HCT116 (cell line): Measurements from ENCODE around the gene NOSIP. TPM values are rescaled to one million over a fixed set of nuclear protein-coding genes. Genes with fewer than 3 reads are reported as not detected.

ENCODE experiments used
- ATAC-seq: fragments of 200-7000 bp; cut with Tn5 transposase; 2 replicates; pipeline ENCODE4 v1.9.1; 2020; ENCODE audit warnings: mild to moderate bottlenecking, moderate library complexity
- BruUV-seq: library from RNA; stranded (reverse); fragments of 400-500 nt; replicated peaks from 2 replicates; lab custom pipeline; 2021; lab: Mats Ljungman, UMichigan
- CTCF ChIA-PET: fragments of 300-600 bp; sonication (Branson Sonifier 250); formaldehyde crosslinking; loops from one replicate; lab custom pipeline; 2021; ENCODE audit warnings: antibody characterized with exemption; lab: Charles Lee
- POLR2A ChIA-PET: fragments of 300-600, 350-600 bp; sonication (Branson Sonifier 250); formaldehyde crosslinking; loops from one replicate; lab custom pipeline; 2021; ENCODE audit warnings: antibody characterized with exemption; lab: Charles Lee
- RAD21 ChIA-PET, 2 experiments: fragments of 300-600 bp; sonication (Branson Sonifier 250); formaldehyde crosslinking; loops; one replicate each; lab custom pipeline; 2023; ENCODE audit warnings: low total read pairs in 2 of 2; ENCODE audit not compliant: uncharacterized antibody in 2 of 2, unreplicated experiment in 2 of 2, low non-redundant PET in 1 of 2; lab: Charles Lee
- DNase-seq: peaks from one replicate; pipeline ENCODE4 v3.0.0-alpha.2; 2010; ENCODE audit warnings: low read depth, low spot score
- H2AFZ ChIP-seq: fragments of 200-600 bp; shearing (Covaris generic), sonication (generic); 2 replicates; pipeline ENCODE4 v1.6.1; 2017; ENCODE audit warnings: low read depth, mixed run types, mixed read lengths, antibody characterized with exemption, low read length; ENCODE audit not compliant: poor library complexity, severe bottlenecking
- H3K27ac ChIP-seq: 2 replicates; pipeline ENCODE4 v1.5.1; 2012; ENCODE audit warnings: low read depth, low read length
- H3K27me3 ChIP-seq: fragments of 200-600 bp; sonication (generic); 2 replicates; pipeline ENCODE4 v1.6.1; 2016; ENCODE audit warnings: mixed run types, low read length, mixed read lengths; ENCODE audit not compliant: insufficient read depth
- H3K36me3 ChIP-seq, 2 experiments: fragments of 200-500 bp in 1 of 2; fragments of 200-600 bp in 1 of 2; sonication (Bioruptor generic) in 1 of 2; sonication (generic) in 1 of 2; 2 replicates each; pipeline versions ENCODE4 v1.5.1 to v1.6.1; 2014 to 2016; ENCODE audit warnings: low read length in 2 of 2, inconsistent platforms in 1 of 2, mixed read lengths in 1 of 2, mixed run types in 1 of 2; ENCODE audit not compliant: insufficient read depth in 2 of 2, control insufficient read depth in 1 of 2
- H3K4me1 ChIP-seq, 2 experiments: fragments of 200-600 bp in 1 of 2; sonication (generic) in 1 of 2; 2 replicates each; pipeline versions ENCODE4 v1.5.1 to v1.6.1; 2012 to 2017; ENCODE audit warnings: low read length in 2 of 2, inconsistent platforms in 1 of 2, mild to moderate bottlenecking in 1 of 2, mixed read lengths in 1 of 2, mixed run types in 1 of 2, moderate library complexity in 1 of 2; ENCODE audit not compliant: insufficient read depth in 2 of 2, control insufficient read depth in 1 of 2
- H3K4me2 ChIP-seq: fragments of 200-600 bp; sonication (generic); 2 replicates; pipeline ENCODE4 v1.6.1; 2017; ENCODE audit warnings: mixed run types, low read length, mixed read lengths
- H3K4me3 ChIP-seq, 2 experiments: fragments of 200-600 bp in 1 of 2; sonication (generic) in 1 of 2; replicated peaks in 1 of 2; 2 replicates each; pipeline ENCODE4 v1.5.1; 2011 to 2016; ENCODE audit warnings: low read length in 2 of 2, control low read depth in 1 of 2, low read depth in 1 of 2, mild to moderate bottlenecking in 1 of 2, mixed read lengths in 1 of 2, mixed run types in 1 of 2
- H3K79me2 ChIP-seq: fragments of 200-600 bp; sonication (generic); 2 replicates; pipeline ENCODE4 v1.6.1; 2017; ENCODE audit warnings: mild to moderate bottlenecking, mixed run types, low read length, moderate library complexity, mixed read lengths; ENCODE audit not compliant: insufficient read depth
- H3K9ac ChIP-seq: fragments of 200-600 bp; sonication (generic); 2 replicates; pipeline ENCODE4 v1.6.1; 2016; ENCODE audit warnings: low read length, mixed read lengths
- H3K9me2 ChIP-seq: fragments of 200-600 bp; sonication (generic), shearing (Covaris generic); 2 replicates; pipeline ENCODE4 v1.6.1; 2017; ENCODE audit warnings: mixed run types, mild to moderate bottlenecking, moderate library complexity; ENCODE audit not compliant: insufficient read depth
- H3K9me3 ChIP-seq, 2 experiments: fragments of 200-500 bp in 1 of 2; fragments of 200-600 bp in 1 of 2; sonication (Bioruptor generic) in 1 of 2; sonication (generic) in 1 of 2; 2 replicates each; pipeline ENCODE4 v1.6.1; 2014 to 2017; ENCODE audit warnings: low read length in 2 of 2, mixed read lengths in 2 of 2, inconsistent platforms in 1 of 2, low read depth in 1 of 2, mild to moderate bottlenecking in 1 of 2, mixed run types in 1 of 2, moderate library complexity in 1 of 2; ENCODE audit not compliant: control insufficient read depth in 1 of 2, insufficient read depth in 1 of 2
- H4K20me1 ChIP-seq: fragments of 200-600 bp; sonication (generic), shearing (Covaris generic); 2 replicates; pipeline ENCODE4 v1.6.1; 2017; ENCODE audit warnings: mixed run types, mild to moderate bottlenecking, moderate library complexity; ENCODE audit not compliant: insufficient read depth
- ATF3 ChIP-seq: IDR thresholded peaks from 2 replicates; pipeline ENCODE4 v1.6.1; 2012
- CBX3 ChIP-seq: IDR thresholded peaks from 2 replicates; pipeline ENCODE4 v1.6.1; 2012; ENCODE audit warnings: low read depth
- CEBPB ChIP-seq: IDR thresholded peaks from 2 replicates; pipeline ENCODE4 v1.6.1; 2012; ENCODE audit warnings: low read depth
- CTCF ChIP-seq, 3 experiments: fragments of 200-600 bp in 1 of 3; sonication (generic) in 1 of 3; IDR thresholded peaks in 2 of 3; conservative IDR thresholded peaks in 1 of 3; 2 replicates each; pipeline ENCODE4 v1.5.1; 2012 to 2017; ENCODE audit warnings: low read depth in 2 of 3, low read length in 2 of 3, antibody characterized with exemption in 1 of 3, borderline replicate concordance in 1 of 3, control low read depth in 1 of 3, mild to moderate bottlenecking in 1 of 3, mixed read lengths in 1 of 3, mixed run types in 1 of 3, moderate library complexity in 1 of 3; ENCODE audit not compliant: insufficient read depth in 1 of 3
- EGR1 ChIP-seq: IDR thresholded peaks from 2 replicates; pipeline ENCODE4 v1.6.1; 2012; ENCODE audit warnings: low read depth
- ELF1 ChIP-seq: IDR thresholded peaks from 2 replicates; pipeline ENCODE4 v1.6.1; 2012; ENCODE audit warnings: low read depth, borderline replicate concordance
- EZH2 ChIP-seq: fragments of 200-600 bp; sonication (generic); IDR thresholded peaks from 2 replicates; pipeline ENCODE4 v1.6.1; 2017; ENCODE audit warnings: antibody characterized with exemption, mixed run types
- EZH2phosphoT487 ChIP-seq: fragments of 200-600 bp; IDR thresholded peaks from 2 replicates; pipeline ENCODE4 v1.6.1; 2018; ENCODE audit warnings: antibody characterized with exemption, borderline replicate concordance
- FOSL1 ChIP-seq: IDR thresholded peaks from 2 replicates; pipeline ENCODE4 v1.6.1; 2012; ENCODE audit warnings: low read depth
- JUND ChIP-seq: IDR thresholded peaks from 2 replicates; pipeline ENCODE4 v1.6.1; 2012
- RAD21 ChIP-seq: IDR thresholded peaks from 2 replicates; pipeline ENCODE4 v1.6.1; 2012; ENCODE audit warnings: low read depth, mild to moderate bottlenecking
- REST ChIP-seq: IDR thresholded peaks from 2 replicates; pipeline ENCODE4 v1.6.1; 2012; ENCODE audit warnings: low read depth
- SIN3A ChIP-seq: IDR thresholded peaks from 2 replicates; pipeline ENCODE4 v1.6.1; 2012; ENCODE audit warnings: low read depth
- SP1 ChIP-seq: IDR thresholded peaks from 2 replicates; pipeline ENCODE4 v1.6.1; 2012; ENCODE audit warnings: low read depth
- SRF ChIP-seq: IDR thresholded peaks from 2 replicates; pipeline ENCODE4 v1.6.1; 2012; ENCODE audit warnings: low read depth
- TCF7L2 ChIP-seq: IDR thresholded peaks from 2 replicates; pipeline ENCODE4 v1.7.0; 2011; ENCODE audit warnings: borderline replicate concordance, inconsistent platforms; ENCODE audit not compliant: insufficient read depth, insufficient read length; ENCODE audit errors: extremely low read depth
- YY1 ChIP-seq: IDR thresholded peaks from 2 replicates; pipeline ENCODE4 v1.6.1; 2011; ENCODE audit warnings: low read length, low read depth, moderate library complexity, mild to moderate bottlenecking; ENCODE audit not compliant: insufficient replicate concordance; ENCODE audit errors: extremely low read depth
- ZFX ChIP-seq: fragments of 450-650 bp; IDR thresholded peaks from 2 replicates; pipeline ENCODE4 v1.6.1; 2017
- intact Hi-C: fragments of 100-400 bp; cut with micrococcal nuclease; formaldehyde crosslinking; loops from 2 replicates; pipeline ENCODE4 v1.10.0; 2022
- total RNA-seq: library from RNA; stranded (reverse); gene quantifications from one replicate; pipeline ENCODE4 v1.2.1, GENCODE V29; 2021; ENCODE audit not compliant: unreplicated experiment

NOSIP gene
- total RNA-seq, 1 experiment from 2014 or later: 133 TPM

GRCh38 chr19:49588365-49589122 lies 8.2 kb upstream of the NOSIP start:
- BruUV-seq: no TSS peak
- peaks cover 13% of the 10 kb centered on the region for H3K79me2 ChIP-seq
- peaks cover 4 to 25% of the 10 kb centered on the region in 2 experiments; a peak in 3 of 4 replicates for H3K4me1 ChIP-seq
- no peak overlapping the region for H2AFZ ChIP-seq
- intact Hi-C loops: no loop called here
- H3K9ac ChIP-seq: no peak overlapping the region
- no peaks in the 10 kb centered on the region for H3K9me3 ChIP-seq
- H3K9me2 ChIP-seq: no peaks in the 10 kb centered on the region
- TF ChIP-seq SRF (no peak), REST (no peak), CEBPB (no peak), ELF1 (no peak), SIN3A (no peak), CBX3 (no peak), FOSL1 (no peak), ATF3 (no peak), RAD21 (no peak), SP1 (no peak), EGR1 (no peak), JUND (no peak), TCF7L2 (no peak), EZH2phosphoT487 (no peak), EZH2 (no peak), ZFX (no peak), CTCF (IDR thresholded peaks at IDR 0.05 in 2 of 3, conservative IDR thresholded peaks at IDR 0.05 in 1 of 3; ENCODE audit: borderline replicate concordance in 1 of 3, insufficient read depth in 1 of 3, low read depth in 2 of 3, low read length in 2 of 3) (no peak), YY1 (no peak)
- no peak overlapping the region for H3K4me3 ChIP-seq
- H3K27ac ChIP-seq: no peak overlapping the region
- POLR2A ChIA-PET: interaction anchor here (1.0 to 1.2 kb wide), 2 partner anchors 8 to 52 kb away, joined by 3 read pairs; partner anchors contain the start of genes NOSIP, PRRG2 and RRAS
- RAD21 ChIA-PET: no interaction called here
- no peaks in the 10 kb centered on the region for H3K27me3 ChIP-seq
- no peak overlapping the region for H3K4me2 ChIP-seq
- CTCF ChIA-PET: interaction anchor here (1.7 kb wide), 1 partner anchor 18 kb away, joined by 3 read pairs; no protein-coding TSS in a partner anchor
- DNase-seq (no peak), ATAC-seq (no peak)
- no peaks in the 10 kb centered on the region for H3K36me3 ChIP-seq
- no peaks in the 10 kb centered on the region for H4K20me1 ChIP-seq
